ENCODE data around the gene GREB1L.

GRCh38 chr18:21433436-21433835, 191.4 kb downstream of the GREB1L start:
- no peak for TF ChIP-seq EP300 (IDR thresholded peaks at IDR 0.05; ENCODE audit: low read length)
- TF ChIP-seq MEF2A (IDR thresholded peaks at IDR 0.05; ENCODE audit: control insufficient read depth, low read depth, low read length), result no peak
- TF ChIP-seq MBD1 (CRISPR knock-in tag; IDR thresholded peaks at IDR 0.05), result no peak
- TF ChIP-seq ZBTB26 (CRISPR knock-in tag; IDR thresholded peaks at IDR 0.05), result no peak
- no peak for TF ChIP-seq JUN (IDR thresholded peaks at IDR 0.05; ENCODE audit: borderline replicate concordance, low read depth, low read length)
- no peak for TF ChIP-seq JUN (CRISPR knock-in tag; IDR thresholded peaks at IDR 0.05; ENCODE audit: borderline replicate concordance)
- no peak for TF ChIP-seq IRF2 (CRISPR knock-in tag; IDR thresholded peaks at IDR 0.05)
- TF ChIP-seq ETS1 (conservative IDR thresholded peaks at IDR 0.05; ENCODE audit: control insufficient read depth, low read depth, low read length), result no peak
- TF ChIP-seq GATAD2B (IDR thresholded peaks at IDR 0.05; ENCODE audit: borderline replicate concordance), result no peak
- no peak for TF ChIP-seq TSHZ1 (CRISPR knock-in tag; IDR thresholded peaks at IDR 0.05)
